Measurements from ENCODE around the gene HIRA. TPM values are rescaled to one million over a fixed set of nuclear protein-coding genes. Genes with fewer than 3 reads are reported as not detected.

Gene HIRA
- total and polyA plus RNA-seq, 9 of the 15 experiments (the other 6 are each of a cell fraction or from before 2014, with no cell fraction given) = 0.96 to 132 (median 58.4) TPM

- Histone ChIP-seq H2AFZ (ENCODE audit: low read depth, low read length) (no peak overlapping the region), H3K27ac (ENCODE audit: extremely low read depth, low read depth, low read length) (peak overlapping the region; percentile 64; the same call in 1 of the 3 replicates), H3K9me1 (ENCODE audit: control insufficient read depth, insufficient read depth, low read length) (peaks cover 24% of the 10 kb centered on the region), H3K4me1 (replicated peaks in 1 of 2; ENCODE audit: control insufficient read depth in 2 of 2, insufficient read depth in 2 of 2, low read length in 2 of 2) (peaks cover 44 to 54% of the 10 kb centered on the region in 2 experiments), H3K4me2 (ENCODE audit: insufficient read depth, low read length) (no peak overlapping the region), H3K9ac (ENCODE audit: insufficient read depth in 1 of 2, low read depth in 2 of 2, low read length in 2 of 2) (no peak overlapping the region), H3K27me3 (ENCODE audit: control insufficient read depth in 2 of 2, insufficient read depth in 2 of 2, low read length in 2 of 2) (no peaks in the 10 kb centered on the region), H3K36me3 (ENCODE audit: control insufficient read depth, insufficient read depth, low read length) (peaks cover 39% of the 10 kb centered on the region), H3K79me2 (ENCODE audit: control insufficient read depth, insufficient read depth, low read length) (peaks cover 100% of the 10 kb centered on the region), H3K9me3 (replicated peaks; ENCODE audit: control insufficient read depth, insufficient read depth, low read depth, low read length) (no peaks in the 10 kb centered on the region), H3K4me3 (no peak overlapping the region), H4K20me1 (replicated peaks; ENCODE audit: control insufficient read depth, insufficient read depth, low read length) (peaks cover 65% of the 10 kb centered on the region)
- 58% methylated on average over 6 of the region's 6 CpGs for WGBS (ENCODE audit: insufficient coverage, low coverage, missing lambda C conversion rate)
- intact Hi-C loops (cut with micrococcal nuclease) = no loop called here
- no TSS peak for BruUV-seq (replicated peaks)
- FAIRE-seq = no peak
- CTCF ChIA-PET (ENCODE audit: low intra/inter-chr PET ratio) = interaction anchor here (0.7 kb wide), 1 partner anchor 23 kb away, joined by 3 read pairs; no protein-coding TSS in a partner anchor
- in situ Hi-C loops (cut with MboI) = no loop called here
- ATAC-seq = no peak
- POLR2A ChIA-PET = interaction anchor here (0.5 to 10.1 kb wide), 10 partner anchors 11 to 662 kb away, joined by 3 to 212 read pairs (median 5); partner anchors contain the start of genes C22orf39, CDC45, HIRA and MRPL40
- no peak for DNase-seq (ENCODE audit: extremely low read depth in 1 of 4, low spot score in 3 of 4)
- TF ChIP-seq PYGO2 (tag; IDR thresholded peaks at IDR 0.05) = no peak
- no peak for TF ChIP-seq ZNF140 (CRISPR knock-in tag; IDR thresholded peaks at IDR 0.05)
- no peak for TF ChIP-seq FOXJ3 (CRISPR knock-in tag; IDR thresholded peaks at IDR 0.05)
- TF ChIP-seq E2F8 (IDR thresholded peaks at IDR 0.05; ENCODE audit: low read depth, partially characterized antibody) = no peak
- TF ChIP-seq, protein P1, sequence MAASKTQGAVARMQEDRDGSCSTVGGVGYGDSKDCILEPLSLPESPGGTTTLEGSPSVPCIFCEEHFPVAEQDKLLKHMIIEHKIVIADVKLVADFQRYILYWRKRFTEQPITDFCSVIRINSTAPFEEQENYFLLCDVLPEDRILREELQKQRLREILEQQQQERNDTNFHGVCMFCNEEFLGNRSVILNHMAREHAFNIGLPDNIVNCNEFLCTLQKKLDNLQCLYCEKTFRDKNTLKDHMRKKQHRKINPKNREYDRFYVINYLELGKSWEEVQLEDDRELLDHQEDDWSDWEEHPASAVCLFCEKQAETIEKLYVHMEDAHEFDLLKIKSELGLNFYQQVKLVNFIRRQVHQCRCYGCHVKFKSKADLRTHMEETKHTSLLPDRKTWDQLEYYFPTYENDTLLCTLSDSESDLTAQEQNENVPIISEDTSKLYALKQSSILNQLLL (CRISPR knock-in tag; IDR thresholded peaks at IDR 0.05; ENCODE audit: borderline replicate concordance) = no peak
- TF ChIP-seq ELF2 (CRISPR knock-in tag; IDR thresholded peaks at IDR 0.05) = no peak
- TF ChIP-seq ARNT (IDR thresholded peaks at IDR 0.05) = no peak
- TF ChIP-seq MLLT1 (IDR thresholded peaks at IDR 0.05) = peak in 1 of 2 experiments; percentile 54; a peak in 2 of 4 replicates
- TF ChIP-seq NR2C2 (CRISPR knock-in tag; IDR thresholded peaks at IDR 0.05) = no peak
- no peak for TF ChIP-seq NR2C2 (tag; IDR thresholded peaks at IDR 0.05)
- no peak for TF ChIP-seq STAG1 (CRISPR knock-in tag; IDR thresholded peaks at IDR 0.05; ENCODE audit: borderline replicate concordance)
- TF ChIP-seq RNF219 (CRISPR knock-in tag; IDR thresholded peaks at IDR 0.05) = no peak
- TF ChIP-seq ZNF668 (CRISPR knock-in tag; IDR thresholded peaks at IDR 0.05) = peak; percentile 81; the same call in 1 of the 2 replicates
- TF ChIP-seq ILK (tag; IDR thresholded peaks at IDR 0.05; ENCODE audit: borderline replicate concordance, low read depth) = no peak
- TF ChIP-seq GATA2 (CRISPR knock-in tag; IDR thresholded peaks at IDR 0.05) = no peak
- no peak for TF ChIP-seq ZNF445 (CRISPR knock-in tag; IDR thresholded peaks at IDR 0.05; ENCODE audit: low read depth)
These were observed 11.2 kb downstream of the HIRA start for GRCh38 chr22:19420321-19420720.
